Esophagus muscularis mucosa (tissue), 4 donors: ENCODE results near the gene SYNPO2L. TPM values are rescaled to one million over a fixed set of nuclear protein-coding genes. Genes with fewer than 3 reads are reported as not detected.
"Not testable (repeated sequence)": the region's sequence is repeated elsewhere in the genome, so short reads cannot be mapped to it uniquely, and the experiment has no call there.

Experiments used
- DNase-seq: peaks from one replicate; pipeline ENCODE4 v3.0.0-alpha.2; 2017; ENCODE audit errors: extremely low spot score
- H3K27ac ChIP-seq, 4 donors: fragments of 200-600 bp; sonication (generic); replicated peaks in 1 of 4; 1 replicate in 3 of 4; 2 replicates in 1 of 4; pipeline ENCODE4 v1.5.1; 2016 to 2019; ENCODE audit warnings: mild to moderate bottlenecking in 1 of 4
- H3K27me3 ChIP-seq, 4 donors: fragments of 200-600 bp; sonication (generic); one replicate each; pipeline versions ENCODE4 v1.5.1 to v1.6.0; 2016 to 2019
- H3K36me3 ChIP-seq, 4 donors: fragments of 200-600 bp; sonication (generic); one replicate each; pipeline ENCODE4 v1.5.1; 2016 to 2019
- H3K4me1 ChIP-seq, 4 donors: fragments of 200-600 bp; sonication (generic); one replicate each; pipeline ENCODE4 v1.5.1; 2016 to 2019
- H3K4me3 ChIP-seq, 4 donors: fragments of 200-600 bp; sonication (generic); 1 replicate in 2 of 4; 2 replicates in 2 of 4; pipeline ENCODE4 v1.5.1; 2016 to 2019; ENCODE audit warnings: mild to moderate bottlenecking in 4 of 4, moderate library complexity in 1 of 4
- H3K9me3 ChIP-seq, 4 donors: fragments of 200-600 bp; sonication (generic); 1 replicate in 3 of 4; 2 replicates in 1 of 4; pipeline ENCODE4 v1.5.1; 2016 to 2019
- EP300 ChIP-seq: sonication (generic); formaldehyde crosslinking; IDR thresholded peaks from one replicate; pipeline ENCODE4 v1.6.1; 2017; ENCODE audit warnings: antibody characterized with exemption
- POLR2A ChIP-seq: fragments of 450-650 bp; IDR thresholded peaks from one replicate; pipeline ENCODE4 v1.6.1; 2017; ENCODE audit warnings: antibody characterized with exemption, moderate library complexity, mild to moderate bottlenecking, low read depth
- POLR2AphosphoS5 ChIP-seq, 2 donors: sonication (generic); formaldehyde crosslinking; IDR thresholded peaks; one replicate each; pipeline ENCODE4 v1.6.1; 2017; ENCODE audit warnings: antibody characterized with exemption in 2 of 2
- WGBS: methylation state at CpG from one replicate; pipeline ENCODE4 v1.1.5; 2018; 5-methylcytosine and 5-hydroxymethylcytosine counted together
- intact Hi-C: fragments of 100-400 bp; cut with DNase I; formaldehyde crosslinking; loops from one replicate; pipeline ENCODE4 v1.15.1; 2023
- total RNA-seq, 4 donors: library from RNA; depleted of rRNA; stranded (reverse); fragments of >200 nt; gene quantifications; one replicate each; pipeline versions ENCODE4 v1.1.0 to v1.2.1, GENCODE V29; 2016
- TF ChIP-seq, protein P1 (sequence below), 3 experiments: fragments of 200-600 bp in 2 of 3; fragments of 450-650 bp in 1 of 3; sonication (generic) in 2 of 3; IDR thresholded peaks; one replicate each; pipeline ENCODE4 v1.5.1; 2017 to 2019; ENCODE audit warnings: antibody characterized with exemption in 3 of 3, mild to moderate bottlenecking in 2 of 3, moderate library complexity in 1 of 3

SYNPO2L gene
- total RNA-seq, 4 donors from 2014 or later = not detected

DNA sequence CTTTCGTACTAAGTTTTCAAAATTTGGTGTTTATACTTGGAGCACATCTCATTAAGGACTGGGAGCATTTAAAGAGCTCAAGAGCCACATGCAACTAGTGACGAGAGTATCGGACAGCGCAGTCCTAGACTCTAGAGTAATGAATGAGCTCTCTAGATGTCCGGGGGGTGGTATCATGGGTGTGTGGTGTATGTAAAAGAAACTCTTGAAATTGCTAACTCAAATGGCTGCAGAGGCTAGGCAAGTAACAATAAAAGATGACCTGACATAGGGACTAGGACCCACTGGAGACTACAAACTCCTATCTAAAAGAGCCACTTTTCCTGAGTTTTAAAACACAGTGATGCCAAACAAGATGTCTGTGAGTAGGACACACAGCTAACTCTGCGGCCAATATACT is 28.5 kb downstream of the SYNPO2L start:
- Histone ChIP-seq H3K4me1 (peaks cover 11 to 17% (median 16%) of the 10 kb centered on the region in 4 donors), H3K9me3 (no peaks in the 10 kb centered on the region), H3K27ac (no peak overlapping the region), H3K27me3 (no peaks in the 10 kb centered on the region), H3K4me3 (no peak overlapping the region), H3K36me3 (no peaks in the 10 kb centered on the region)
- intact Hi-C loops = loop anchor here (5.0 kb wide), 2 partner anchors 40 to 100 kb away; no protein-coding TSS in a partner anchor
- WGBS = 95% methylated on average over 6 of the region's 6 CpGs
- no peak for TF ChIP-seq POLR2A
- no peak for TF ChIP-seq EP300
- no peak for TF ChIP-seq POLR2AphosphoS5 (IDR thresholded peaks at IDR 0.05)
- TF ChIP-seq, protein P1, sequence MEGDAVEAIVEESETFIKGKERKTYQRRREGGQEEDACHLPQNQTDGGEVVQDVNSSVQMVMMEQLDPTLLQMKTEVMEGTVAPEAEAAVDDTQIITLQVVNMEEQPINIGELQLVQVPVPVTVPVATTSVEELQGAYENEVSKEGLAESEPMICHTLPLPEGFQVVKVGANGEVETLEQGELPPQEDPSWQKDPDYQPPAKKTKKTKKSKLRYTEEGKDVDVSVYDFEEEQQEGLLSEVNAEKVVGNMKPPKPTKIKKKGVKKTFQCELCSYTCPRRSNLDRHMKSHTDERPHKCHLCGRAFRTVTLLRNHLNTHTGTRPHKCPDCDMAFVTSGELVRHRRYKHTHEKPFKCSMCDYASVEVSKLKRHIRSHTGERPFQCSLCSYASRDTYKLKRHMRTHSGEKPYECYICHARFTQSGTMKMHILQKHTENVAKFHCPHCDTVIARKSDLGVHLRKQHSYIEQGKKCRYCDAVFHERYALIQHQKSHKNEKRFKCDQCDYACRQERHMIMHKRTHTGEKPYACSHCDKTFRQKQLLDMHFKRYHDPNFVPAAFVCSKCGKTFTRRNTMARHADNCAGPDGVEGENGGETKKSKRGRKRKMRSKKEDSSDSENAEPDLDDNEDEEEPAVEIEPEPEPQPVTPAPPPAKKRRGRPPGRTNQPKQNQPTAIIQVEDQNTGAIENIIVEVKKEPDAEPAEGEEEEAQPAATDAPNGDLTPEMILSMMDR (IDR thresholded peaks at IDR 0.05) = no peak
- DNase-seq = no peak

DNA sequence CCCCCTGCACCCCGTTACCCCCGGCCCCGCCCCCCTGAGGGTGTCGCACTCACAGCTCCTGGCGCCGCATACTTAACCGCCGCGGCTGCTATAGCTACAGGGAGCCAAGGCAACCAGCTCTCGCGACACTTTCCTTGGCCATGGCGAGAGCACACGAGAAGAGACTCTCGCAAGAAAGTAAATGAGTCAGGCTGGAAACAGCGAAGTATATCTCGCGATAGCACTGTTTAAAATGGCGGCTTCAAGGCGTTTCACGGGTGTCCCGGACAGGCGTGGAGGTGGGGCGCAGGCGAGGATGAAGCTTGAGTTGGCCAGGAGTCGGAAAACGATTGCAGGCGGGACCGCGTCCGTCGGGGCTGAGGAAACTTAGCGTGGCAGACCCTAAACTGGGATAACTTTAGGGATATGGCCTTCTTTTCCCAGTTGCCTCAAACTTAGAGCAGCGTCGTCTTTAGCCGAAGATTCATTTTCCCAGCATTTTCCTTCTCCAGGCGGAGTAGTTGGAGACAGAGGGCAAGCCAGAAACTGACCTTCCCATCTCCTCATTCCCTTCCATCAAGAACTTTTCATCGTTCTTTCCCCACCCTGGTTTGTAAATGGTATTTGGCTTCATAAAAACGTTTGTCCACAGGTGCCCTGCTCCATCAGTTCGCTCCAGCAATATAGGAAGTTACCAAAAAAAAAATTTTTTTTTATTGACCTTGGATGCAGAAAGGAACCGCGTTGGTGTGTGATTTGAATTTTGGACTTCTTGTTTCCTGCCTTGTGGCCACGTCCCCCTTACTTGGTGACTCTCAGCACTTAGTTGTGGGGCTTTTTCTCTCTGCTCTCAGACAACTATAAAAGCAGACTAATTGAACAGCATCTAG is 29.7 kb downstream of the SYNPO2L start:
- peak; percentile 95 for DNase-seq
- H3K27ac ChIP-seq = peak overlapping the region; percentile 81 to 89 (median 82)
- H3K36me3 ChIP-seq = no peaks in the 10 kb centered on the region
- no peaks in the 10 kb centered on the region for H3K9me3 ChIP-seq
- 3% methylated on average over 36 of the region's 42 CpGs for WGBS
- no peaks in the 10 kb centered on the region for H3K27me3 ChIP-seq
- peak overlapping the region; percentile 69 to 95 (median 82) for H3K4me3 ChIP-seq
- H3K4me1 ChIP-seq = peaks cover 11 to 17% (median 16%) of the 10 kb centered on the region in 4 donors
- intact Hi-C loops = loop anchor here (5.0 kb wide), 2 partner anchors 39 to 99 kb away; no protein-coding TSS in a partner anchor
- TF ChIP-seq EP300 (no peak), POLR2A (no peak), POLR2AphosphoS5 (IDR thresholded peaks at IDR 0.05) (peak; percentile 82 to 88)
- TF ChIP-seq, protein P1 (IDR thresholded peaks at IDR 0.05) = peak in 1 of 3 experiments; percentile 12

GRCh38 chr10:73625004-73625883 is 30.6 kb downstream of the SYNPO2L start:
- peak overlapping the region; percentile 69 to 95 (median 82) for H3K4me3 ChIP-seq
- peak overlapping the region; percentile 81 to 89 (median 82) for H3K27ac ChIP-seq
- H3K27me3 ChIP-seq = no peaks in the 10 kb centered on the region
- TF ChIP-seq POLR2A = no peak
- no peak for TF ChIP-seq EP300
- no peak for TF ChIP-seq POLR2AphosphoS5 (IDR thresholded peaks at IDR 0.05)
- TF ChIP-seq, protein P1 (IDR thresholded peaks at IDR 0.05) = no peak
- peaks cover 11 to 17% (median 16%) of the 10 kb centered on the region in 4 donors for H3K4me1 ChIP-seq
- intact Hi-C loops = loop anchor here (5.0 kb wide), 2 partner anchors 38 to 98 kb away; no protein-coding TSS in a partner anchor
- no peaks in the 10 kb centered on the region for H3K36me3 ChIP-seq
- DNase-seq = no peak
- H3K9me3 ChIP-seq = no peaks in the 10 kb centered on the region
- under 1% methylated on average over 34 of the region's 46 CpGs for WGBS

DNA sequence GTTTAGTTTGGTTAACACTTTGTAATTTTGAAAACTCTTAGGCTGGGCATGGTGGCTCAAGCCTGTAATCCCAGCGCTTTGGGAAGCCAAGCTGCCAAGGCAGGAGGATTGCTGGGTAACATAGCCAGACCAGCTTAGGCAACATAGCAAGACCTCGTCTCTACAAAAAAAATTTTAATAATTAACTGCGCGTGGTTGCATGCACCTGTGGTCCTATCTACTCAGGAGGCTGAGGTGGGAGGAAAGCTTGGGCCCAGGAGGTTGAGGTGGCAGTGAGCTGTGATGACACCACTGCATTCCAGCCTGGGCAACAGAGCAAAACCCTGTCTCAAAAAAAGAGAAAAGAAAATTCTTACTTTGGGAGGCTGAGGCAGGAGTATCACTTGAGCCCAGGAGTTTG is 32.8 kb downstream of the SYNPO2L start:
- no peak for DNase-seq
- 97% methylated on average over 4 of the region's 4 CpGs for WGBS
- intact Hi-C loops = no loop called here
- H3K4me1 ChIP-seq = peaks cover 11 to 17% (median 16%) of the 10 kb centered on the region in 4 donors
- H3K27ac ChIP-seq = no peak overlapping the region
- no peaks in the 10 kb centered on the region for H3K27me3 ChIP-seq
- no peak overlapping the region for H3K4me3 ChIP-seq
- no peaks in the 10 kb centered on the region for H3K36me3 ChIP-seq
- H3K9me3 ChIP-seq = no peaks in the 10 kb centered on the region
- TF ChIP-seq, protein P1 (IDR thresholded peaks at IDR 0.05) = no peak
- TF ChIP-seq EP300 = no peak
- TF ChIP-seq POLR2AphosphoS5 (IDR thresholded peaks at IDR 0.05) = no peak
- TF ChIP-seq POLR2A = no peak

GRCh38 chr10:73620974-73621373 is 34.9 kb downstream of the SYNPO2L start:
- H3K27me3 ChIP-seq, H3K4me1 ChIP-seq, H3K27ac ChIP-seq, intact Hi-C loops, H3K9me3 ChIP-seq, DNase-seq, H3K36me3 ChIP-seq, H3K4me3 ChIP-seq: not testable (repeated sequence)
- 93% methylated on average over 12 of the region's 12 CpGs for WGBS

GRCh38 chr10:73617143-73617542 is 38.7 kb downstream of the SYNPO2L start:
- H3K36me3 ChIP-seq, DNase-seq, H3K9me3 ChIP-seq, H3K27ac ChIP-seq, H3K4me1 ChIP-seq, H3K27me3 ChIP-seq, H3K4me3 ChIP-seq, intact Hi-C loops: not testable (repeated sequence)
- 93% methylated on average over 8 of the region's 8 CpGs for WGBS
